PC-9 (cell line): Measurements from ENCODE around the gene WFIKKN2. TPM values are rescaled to one million over a fixed set of nuclear protein-coding genes. Genes with fewer than 3 reads are reported as not detected.

Source experiments
- BruUV-seq: library from RNA; stranded (reverse); fragments of 400-500 nt; replicated peaks from 2 replicates; lab custom pipeline; 2021; lab: Mats Ljungman, UMichigan
- CTCF ChIA-PET: fragments of 300-600 bp; sonication (Branson Sonifier 250); formaldehyde crosslinking; loops from one replicate; lab custom pipeline; 2022; ENCODE audit warnings: antibody characterized with exemption; lab: Charles Lee
- POLR2A ChIA-PET: fragments of 300-600 bp; sonication (Branson Sonifier 250); formaldehyde crosslinking; loops from one replicate; lab custom pipeline; 2022; ENCODE audit warnings: antibody characterized with exemption; ENCODE audit not compliant: unreplicated experiment; lab: Charles Lee
- DNase-seq, 2 experiments: peaks; one replicate each; pipeline versions ENCODE4 v3.0.0 to v3.0.0-alpha.2; 2015 to 2022; ENCODE audit warnings: mixed read lengths in 1 of 2
- H2AFZ ChIP-seq: fragments of 200-600 bp; sonication (generic); 2 replicates; pipeline ENCODE4 v1.8.1; 2017; ENCODE audit warnings: antibody characterized with exemption
- H3F3A ChIP-seq: fragments of 200-600 bp; sonication (generic); 2 replicates; pipeline ENCODE4 v1.8.1; 2017; ENCODE audit warnings: antibody characterized with exemption, mild to moderate bottlenecking, low read depth; ENCODE audit not compliant: insufficient read depth
- H3K27ac ChIP-seq: fragments of 200-600 bp; sonication (generic); 2 replicates; pipeline ENCODE4 v1.6.1; 2016; ENCODE audit warnings: mixed run types
- H3K27me3 ChIP-seq: fragments of 200-600 bp; sonication (generic); 2 replicates; pipeline ENCODE4 v1.6.1; 2016; ENCODE audit warnings: low read depth, mixed run types; ENCODE audit not compliant: insufficient read depth
- H3K36me3 ChIP-seq: fragments of 200-600 bp; sonication (generic); 2 replicates; pipeline ENCODE4 v1.6.1; 2016; ENCODE audit warnings: low read depth, mixed run types
- H3K4me1 ChIP-seq: fragments of 200-600 bp; sonication (generic); replicated peaks from 2 replicates; pipeline ENCODE4 v1.6.1; 2016; ENCODE audit warnings: mixed run types; ENCODE audit not compliant: insufficient read depth
- H3K4me2 ChIP-seq: fragments of 200-600 bp; sonication (generic); 2 replicates; pipeline ENCODE4 v1.6.1; 2017; ENCODE audit warnings: mixed run types
- H3K4me3 ChIP-seq: fragments of 200-600 bp; sonication (generic); 2 replicates; pipeline ENCODE4 v1.6.1; 2016; ENCODE audit warnings: mixed run types
- H3K79me2 ChIP-seq: fragments of 200-600 bp; sonication (generic); 2 replicates; pipeline ENCODE4 v1.6.1; 2017; ENCODE audit warnings: low read depth, mixed run types
- H3K9me2 ChIP-seq: fragments of 200-600 bp; sonication (generic); 2 replicates; pipeline ENCODE4 v1.8.1; 2017; ENCODE audit warnings: mild to moderate bottlenecking; ENCODE audit not compliant: insufficient read depth
- H3K9me3 ChIP-seq: fragments of 200-600 bp; sonication (generic); 2 replicates; pipeline ENCODE4 v1.8.1; 2016; ENCODE audit warnings: low read depth; ENCODE audit not compliant: insufficient read depth
- H4K20me1 ChIP-seq: fragments of 200-600 bp; sonication (generic); 2 replicates; pipeline ENCODE4 v1.8.1; 2017; ENCODE audit not compliant: insufficient read depth
- EZH2 ChIP-seq: fragments of 200-600 bp; sonication (generic); IDR thresholded peaks from 2 replicates; pipeline ENCODE4 v1.8.0; 2017; ENCODE audit warnings: antibody characterized with exemption, low read depth
- intact Hi-C: fragments of 100-400 bp; cut with micrococcal nuclease; formaldehyde crosslinking; loops from one replicate; pipeline ENCODE4 v1.10.0; 2022; ENCODE audit not compliant: unreplicated experiment
- total RNA-seq: library from RNA; stranded (reverse); gene quantifications from 2 replicates; pipeline ENCODE4 v1.2.3, GENCODE V29; 2021
- TF ChIP-seq, protein P1 (sequence below): fragments of 200-600 bp; sonication (generic); conservative IDR thresholded peaks from 2 replicates; pipeline ENCODE4 v1.6.1; 2017; ENCODE audit warnings: mixed run types, antibody characterized with exemption, mild to moderate bottlenecking, moderate library complexity

WFIKKN2 gene
- total RNA-seq, 1 experiment from 2014 or later, result not detected

DNA sequence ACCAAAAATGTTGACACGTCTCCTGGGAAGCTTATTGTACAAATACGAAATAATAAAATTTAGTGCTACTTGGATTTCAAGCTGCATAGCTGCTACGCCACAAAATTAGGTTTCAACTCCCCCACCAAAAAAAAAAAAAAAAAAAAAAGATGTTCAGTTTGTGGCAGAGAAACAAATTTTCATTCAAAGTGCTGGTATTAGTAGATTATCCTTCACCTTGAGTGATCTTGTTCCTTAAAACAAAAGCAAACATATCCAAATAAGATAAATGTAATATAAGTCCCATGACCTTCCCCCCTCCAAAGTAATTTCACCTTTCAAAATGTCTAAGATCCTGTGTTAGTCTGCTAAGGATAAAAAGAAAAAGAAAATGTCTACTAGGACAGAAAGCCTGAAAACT is 28.5 kb downstream of the WFIKKN2 start:
- H3K4me3 ChIP-seq, result peak overlapping the region; percentile 78
- H3K27me3 ChIP-seq, result no peaks in the 10 kb centered on the region
- peak overlapping the region; percentile 93 for H3K4me2 ChIP-seq
- H3K4me1 ChIP-seq, result peaks cover 41% of the 10 kb centered on the region
- BruUV-seq, result no TSS peak
- H4K20me1 ChIP-seq, result peaks cover 45% of the 10 kb centered on the region
- no peak for TF ChIP-seq EZH2
- TF ChIP-seq, protein P1, sequence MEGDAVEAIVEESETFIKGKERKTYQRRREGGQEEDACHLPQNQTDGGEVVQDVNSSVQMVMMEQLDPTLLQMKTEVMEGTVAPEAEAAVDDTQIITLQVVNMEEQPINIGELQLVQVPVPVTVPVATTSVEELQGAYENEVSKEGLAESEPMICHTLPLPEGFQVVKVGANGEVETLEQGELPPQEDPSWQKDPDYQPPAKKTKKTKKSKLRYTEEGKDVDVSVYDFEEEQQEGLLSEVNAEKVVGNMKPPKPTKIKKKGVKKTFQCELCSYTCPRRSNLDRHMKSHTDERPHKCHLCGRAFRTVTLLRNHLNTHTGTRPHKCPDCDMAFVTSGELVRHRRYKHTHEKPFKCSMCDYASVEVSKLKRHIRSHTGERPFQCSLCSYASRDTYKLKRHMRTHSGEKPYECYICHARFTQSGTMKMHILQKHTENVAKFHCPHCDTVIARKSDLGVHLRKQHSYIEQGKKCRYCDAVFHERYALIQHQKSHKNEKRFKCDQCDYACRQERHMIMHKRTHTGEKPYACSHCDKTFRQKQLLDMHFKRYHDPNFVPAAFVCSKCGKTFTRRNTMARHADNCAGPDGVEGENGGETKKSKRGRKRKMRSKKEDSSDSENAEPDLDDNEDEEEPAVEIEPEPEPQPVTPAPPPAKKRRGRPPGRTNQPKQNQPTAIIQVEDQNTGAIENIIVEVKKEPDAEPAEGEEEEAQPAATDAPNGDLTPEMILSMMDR, result no peak
- H3K9me3 ChIP-seq, result no peaks in the 10 kb centered on the region
- peaks cover 77% of the 10 kb centered on the region for H3F3A ChIP-seq
- no peak overlapping the region for H3K27ac ChIP-seq
- peaks cover 61% of the 10 kb centered on the region for H3K79me2 ChIP-seq
- no peaks in the 10 kb centered on the region for H3K9me2 ChIP-seq
- DNase-seq, result no peak
- intact Hi-C loops, result no loop called here
- no peak overlapping the region for H2AFZ ChIP-seq
- H3K36me3 ChIP-seq, result peaks cover 34% of the 10 kb centered on the region
- POLR2A ChIA-PET, result no interaction called here
- CTCF ChIA-PET, result interaction anchor here (1.0 kb wide), 1 partner anchor 11 kb away, joined by 3 read pairs; no protein-coding TSS in a partner anchor

DNA sequence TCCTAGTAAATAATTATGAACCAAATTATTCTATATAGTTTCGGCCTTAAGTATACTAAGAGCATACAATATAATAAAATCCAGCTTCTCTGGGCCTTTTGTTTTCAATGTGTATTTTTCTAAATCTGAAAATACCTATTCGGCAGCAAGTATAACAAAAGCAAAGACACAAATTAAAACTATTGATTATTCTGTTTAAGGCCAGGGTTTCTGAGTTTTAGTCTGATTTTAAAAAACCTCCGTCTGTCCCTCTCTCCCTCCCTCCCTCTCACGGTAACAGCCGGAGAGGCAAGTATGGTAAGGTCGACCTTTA is 29.3 kb downstream of the WFIKKN2 start:
- ChIA-PET CTCF (no interaction called here), POLR2A (no interaction called here)
- H3F3A ChIP-seq, result peaks cover 76% of the 10 kb centered on the region
- intact Hi-C loops, result no loop called here
- peaks cover 48% of the 10 kb centered on the region for H3K4me1 ChIP-seq
- BruUV-seq, result no TSS peak
- no peaks in the 10 kb centered on the region for H3K27me3 ChIP-seq
- DNase-seq, result no peak
- peaks cover 34% of the 10 kb centered on the region for H3K36me3 ChIP-seq
- peaks cover 69% of the 10 kb centered on the region for H3K79me2 ChIP-seq
- no peaks in the 10 kb centered on the region for H3K9me3 ChIP-seq
- peak overlapping the region; percentile 64 for H3K27ac ChIP-seq
- peak overlapping the region; percentile 78 for H3K4me3 ChIP-seq
- peak overlapping the region; percentile 66 for H2AFZ ChIP-seq
- TF ChIP-seq EZH2, result no peak
- TF ChIP-seq, protein P1, result no peak
- no peaks in the 10 kb centered on the region for H3K9me2 ChIP-seq
- peaks cover 45% of the 10 kb centered on the region for H4K20me1 ChIP-seq
- peak overlapping the region; percentile 93 for H3K4me2 ChIP-seq

DNA sequence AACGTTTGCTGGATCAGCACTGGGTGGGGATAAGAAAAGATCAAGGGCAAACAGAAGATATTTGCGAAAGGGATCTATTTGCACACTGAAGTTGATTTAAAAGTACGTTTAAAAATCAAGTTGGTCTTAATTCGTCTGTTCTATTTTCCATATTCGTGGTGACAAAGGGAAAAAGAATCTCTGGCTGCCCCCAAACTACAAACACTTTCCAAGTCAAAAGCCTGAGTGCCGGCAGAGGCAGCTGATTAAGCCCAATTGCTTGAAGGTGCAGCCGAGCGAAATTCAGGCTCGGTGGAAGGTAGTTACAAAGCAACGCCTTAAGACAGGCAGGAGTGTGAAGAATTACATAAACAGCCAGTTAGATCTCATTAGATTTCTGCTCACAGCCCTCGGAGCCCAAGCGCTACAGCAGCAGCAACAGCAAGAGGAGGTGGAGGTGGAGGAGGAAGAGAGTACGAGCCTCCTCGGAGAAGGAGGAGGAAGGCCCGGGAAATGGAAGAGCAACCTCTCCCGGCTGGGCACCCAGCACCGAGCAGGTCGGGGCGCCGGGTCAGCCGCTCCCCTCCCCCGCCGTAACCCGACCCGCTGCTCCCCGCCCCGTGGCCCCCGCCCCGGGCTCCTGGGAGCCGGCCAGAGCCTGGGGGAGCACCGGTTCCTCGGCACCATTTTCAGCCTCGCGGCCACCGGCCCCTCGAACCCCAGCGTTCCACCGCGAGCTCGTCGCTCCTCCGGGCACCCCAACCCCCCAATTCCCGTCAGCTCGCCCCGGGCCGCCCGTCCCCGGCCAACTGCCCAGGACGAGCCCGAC is 29.9 kb downstream of the WFIKKN2 start:
- ChIA-PET CTCF (interaction anchor here (0.6 to 0.7 kb wide), 2 partner anchors 50 to 102 kb away, joined by 3 to 4 read pairs; no protein-coding TSS in a partner anchor), POLR2A (interaction anchor here (0.6 to 3.0 kb wide), 4 partner anchors 19 to 286 kb away, joined by 3 to 28 read pairs (median 6); no protein-coding TSS in a partner anchor)
- Histone ChIP-seq H3K27me3 (no peaks in the 10 kb centered on the region), H3K9me3 (no peaks in the 10 kb centered on the region), H3K79me2 (peaks cover 71% of the 10 kb centered on the region), H3K36me3 (peaks cover 34% of the 10 kb centered on the region), H3K27ac (peak overlapping the region; percentile 64), H3F3A (peaks cover 70% of the 10 kb centered on the region), H2AFZ (peak overlapping the region; percentile 66), H3K9me2 (no peaks in the 10 kb centered on the region), H3K4me2 (peak overlapping the region; percentile 93), H3K4me3 (peak overlapping the region; percentile 78), H3K4me1 (peaks cover 52% of the 10 kb centered on the region), H4K20me1 (peaks cover 45% of the 10 kb centered on the region)
- peak; percentile 65 to 77 for DNase-seq
- BruUV-seq, result TSS peak; percentile 55
- TF ChIP-seq EZH2, result no peak
- TF ChIP-seq, protein P1, result no peak
- intact Hi-C loops, result no loop called here
